ENCODE results near the gene CNTNAP4.

Gene CNTNAP4

DNA sequence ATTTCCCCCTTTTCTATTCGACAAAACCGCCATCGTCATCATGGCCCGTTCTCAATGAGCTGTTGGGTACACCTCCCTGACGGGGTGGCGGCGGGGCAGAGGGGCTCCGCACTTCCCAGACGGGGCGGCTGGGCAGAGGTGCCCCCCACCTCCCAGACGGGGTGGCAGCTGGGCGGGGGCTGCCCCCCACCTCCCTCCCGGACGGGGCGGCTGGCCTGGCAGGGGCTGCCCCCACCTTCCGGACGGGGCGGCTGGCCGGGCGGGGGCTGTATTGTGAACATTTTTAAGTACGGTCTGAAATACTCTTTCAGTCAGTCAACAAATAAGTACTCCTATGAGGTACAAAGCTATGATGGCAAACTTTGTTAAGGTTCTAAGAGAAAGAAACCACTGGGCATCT, 222.8 kb downstream of the CNTNAP4 start:
- Histone ChIP-seq H3K9me3 (ENCODE audit: low read length) (no peaks in the 10 kb centered on the region), H3K27ac (ENCODE audit: low read depth, low read length) (no peak overlapping the region), H3K9ac (ENCODE audit: low read length) (no peak overlapping the region), H3K4me3 (ENCODE audit: low read depth in 1 of 2, low read length in 2 of 2) (no peak overlapping the region), H3K4me1 (ENCODE audit: insufficient read depth, low read length) (no peaks in the 10 kb centered on the region), H3K36me3 (ENCODE audit: insufficient read depth, low read length) (no peaks in the 10 kb centered on the region), H3K27me3 (ENCODE audit: control insufficient read depth in 1 of 2, insufficient read depth in 2 of 2, low read length in 2 of 2) (no peaks in the 10 kb centered on the region)

- H3K4me1 ChIP-seq (ENCODE audit: insufficient read depth, low read length), result no peaks in the 10 kb centered on the region
- H3K4me3 ChIP-seq (ENCODE audit: low read depth in 1 of 2, low read length in 2 of 2), result no peak overlapping the region
- H3K9me3 ChIP-seq (ENCODE audit: low read length), result no peaks in the 10 kb centered on the region
- no peaks in the 10 kb centered on the region for H3K36me3 ChIP-seq (ENCODE audit: insufficient read depth, low read length)
- H3K27ac ChIP-seq (ENCODE audit: low read depth, low read length), result no peak overlapping the region
- no peak overlapping the region for H3K9ac ChIP-seq (ENCODE audit: low read length)
- no peaks in the 10 kb centered on the region for H3K27me3 ChIP-seq (ENCODE audit: control insufficient read depth in 1 of 2, insufficient read depth in 2 of 2, low read length in 2 of 2)
These were observed 224.9 kb downstream of the CNTNAP4 start for GRCh38 chr16:76502063-76502462.

DNA sequence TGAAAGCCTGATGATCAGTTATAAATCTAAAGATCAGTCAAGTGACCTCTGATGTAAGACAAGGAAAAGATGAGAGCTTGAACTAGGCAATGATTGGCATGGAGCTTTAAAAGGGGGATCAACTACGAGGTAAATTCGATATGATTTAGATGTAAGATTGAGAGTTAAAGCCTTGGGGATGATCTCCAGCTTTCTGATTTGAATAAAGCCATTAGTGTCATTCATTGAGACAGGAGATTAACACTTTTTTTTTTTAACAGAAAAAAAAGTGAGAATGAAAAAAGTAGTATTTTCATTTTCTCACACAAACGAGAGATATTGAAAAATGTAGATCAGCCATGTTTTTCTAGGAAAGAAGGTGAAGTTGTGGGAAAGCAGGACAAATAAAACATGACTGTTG, 225.4 kb downstream of the CNTNAP4 start:
- Histone ChIP-seq H3K36me3 (ENCODE audit: insufficient read depth, low read length) (no peaks in the 10 kb centered on the region), H3K4me3 (ENCODE audit: low read depth in 1 of 2, low read length in 2 of 2) (no peak overlapping the region), H3K27ac (ENCODE audit: low read depth, low read length) (no peak overlapping the region), H3K4me1 (ENCODE audit: insufficient read depth, low read length) (no peaks in the 10 kb centered on the region), H3K9me3 (ENCODE audit: low read length) (no peaks in the 10 kb centered on the region), H3K9ac (ENCODE audit: low read length) (no peak overlapping the region), H3K27me3 (ENCODE audit: control insufficient read depth in 1 of 2, insufficient read depth in 2 of 2, low read length in 2 of 2) (no peaks in the 10 kb centered on the region)

DNA sequence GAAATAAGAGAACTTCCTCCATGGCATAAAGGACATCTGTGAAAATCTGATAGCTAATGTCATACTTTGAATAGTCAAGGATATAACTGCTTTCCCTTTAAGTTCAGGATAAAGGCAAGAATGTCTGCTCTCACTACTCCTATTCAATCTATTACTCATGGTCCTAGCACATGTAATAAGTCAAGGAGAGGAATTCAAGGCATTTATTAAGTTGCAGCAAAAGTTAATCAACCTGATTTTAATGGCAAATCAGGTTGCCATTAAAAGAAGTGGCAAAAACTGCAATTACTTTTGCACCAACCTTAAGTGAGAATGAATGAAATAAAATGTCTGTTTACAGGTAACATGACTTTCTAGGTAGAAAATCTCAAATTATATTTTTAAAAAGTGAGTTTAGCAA, 225.9 kb downstream of the CNTNAP4 start:
- H3K36me3 ChIP-seq (ENCODE audit: insufficient read depth, low read length), result no peaks in the 10 kb centered on the region
- H3K27ac ChIP-seq (ENCODE audit: low read depth, low read length), result no peak overlapping the region
- no peaks in the 10 kb centered on the region for H3K27me3 ChIP-seq (ENCODE audit: control insufficient read depth in 1 of 2, insufficient read depth in 2 of 2, low read length in 2 of 2)
- no peaks in the 10 kb centered on the region for H3K4me1 ChIP-seq (ENCODE audit: insufficient read depth, low read length)
- H3K4me3 ChIP-seq (ENCODE audit: low read depth in 1 of 2, low read length in 2 of 2), result no peak overlapping the region
- H3K9me3 ChIP-seq (ENCODE audit: low read length), result no peaks in the 10 kb centered on the region
- H3K9ac ChIP-seq (ENCODE audit: low read length), result no peak overlapping the region

- no peaks in the 10 kb centered on the region for H3K36me3 ChIP-seq (ENCODE audit: insufficient read depth, low read length)
These were observed 234.0 kb downstream of the CNTNAP4 start for GRCh38 chr16:76511203-76511602.

DNA sequence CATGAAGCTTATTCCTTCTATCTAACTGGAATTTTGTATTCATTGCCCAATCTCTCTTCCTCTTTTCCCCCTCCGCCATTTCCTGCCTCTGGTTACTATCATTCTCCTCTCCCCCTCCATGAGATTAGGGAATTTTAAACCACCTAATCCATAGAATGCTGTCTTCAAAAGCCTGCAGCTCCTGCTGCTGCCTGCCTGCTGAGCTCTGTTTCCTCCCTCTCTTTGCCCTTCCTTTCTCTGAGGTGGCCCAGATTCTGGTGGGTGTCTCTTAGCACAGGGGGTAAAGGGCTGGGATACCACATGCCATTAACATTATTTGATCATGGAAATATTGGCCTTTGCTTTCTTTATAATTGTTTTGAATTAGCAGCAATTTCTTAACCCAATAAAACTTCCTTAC, 241.6 kb downstream of the CNTNAP4 start:
- Histone ChIP-seq H3K4me3 (ENCODE audit: low read depth in 1 of 2, low read length in 2 of 2) (no peak overlapping the region), H3K27me3 (ENCODE audit: control insufficient read depth in 1 of 2, insufficient read depth in 2 of 2, low read length in 2 of 2) (no peaks in the 10 kb centered on the region), H3K4me1 (ENCODE audit: insufficient read depth, low read length) (no peaks in the 10 kb centered on the region)

More at GRCh38 chr16:76511203-76511602, 234.0 kb downstream of the CNTNAP4 start:
- no peaks in the 10 kb centered on the region for H3K9me3 ChIP-seq (ENCODE audit: low read length)
- no peak overlapping the region for H3K27ac ChIP-seq (ENCODE audit: low read depth, low read length)
- H3K4me3 ChIP-seq (ENCODE audit: low read depth in 1 of 2, low read length in 2 of 2), result no peak overlapping the region
- H3K27me3 ChIP-seq (ENCODE audit: control insufficient read depth in 1 of 2, insufficient read depth in 2 of 2, low read length in 2 of 2), result no peaks in the 10 kb centered on the region
- no peaks in the 10 kb centered on the region for H3K4me1 ChIP-seq (ENCODE audit: insufficient read depth, low read length)
- no peak overlapping the region for H3K9ac ChIP-seq (ENCODE audit: low read length)

DNA sequence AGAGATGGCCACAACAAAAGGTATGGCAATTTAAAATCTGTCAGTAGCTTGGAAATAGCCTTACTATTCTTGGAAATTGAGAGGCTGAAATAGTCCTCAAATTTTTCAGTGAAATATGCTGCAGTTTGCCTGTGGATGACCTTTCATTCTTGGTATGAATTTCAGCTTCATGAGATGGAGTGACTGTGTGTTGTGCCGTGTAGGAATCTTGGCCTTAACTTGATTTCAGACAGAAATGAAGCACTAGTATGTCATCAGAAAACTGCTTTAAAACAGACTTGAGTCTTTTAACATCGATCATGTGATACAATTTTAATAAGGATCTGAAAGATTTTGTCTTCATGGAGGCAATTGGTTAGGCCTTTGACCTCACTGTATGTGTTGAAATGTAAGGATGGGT, 247.2 kb downstream of the CNTNAP4 start:
- H3K4me1 ChIP-seq (ENCODE audit: insufficient read depth, low read length), result no peaks in the 10 kb centered on the region
- no peaks in the 10 kb centered on the region for H3K9me3 ChIP-seq (ENCODE audit: low read length)
- H3K4me3 ChIP-seq (ENCODE audit: low read depth in 1 of 2, low read length in 2 of 2), result no peak overlapping the region
- no peak overlapping the region for H3K27ac ChIP-seq (ENCODE audit: low read depth, low read length)
- H3K36me3 ChIP-seq (ENCODE audit: insufficient read depth, low read length), result no peaks in the 10 kb centered on the region
- no peak overlapping the region for H3K9ac ChIP-seq (ENCODE audit: low read length)
- no peaks in the 10 kb centered on the region for H3K27me3 ChIP-seq (ENCODE audit: control insufficient read depth in 1 of 2, insufficient read depth in 2 of 2, low read length in 2 of 2)

More for the DNA sequence above, 241.6 kb downstream of the CNTNAP4 start:
- H3K36me3 ChIP-seq (ENCODE audit: insufficient read depth, low read length), result no peaks in the 10 kb centered on the region
- no peaks in the 10 kb centered on the region for H3K9me3 ChIP-seq (ENCODE audit: low read length)
- H3K9ac ChIP-seq (ENCODE audit: low read length), result no peak overlapping the region
- H3K27ac ChIP-seq (ENCODE audit: low read depth, low read length), result no peak overlapping the region

DNA sequence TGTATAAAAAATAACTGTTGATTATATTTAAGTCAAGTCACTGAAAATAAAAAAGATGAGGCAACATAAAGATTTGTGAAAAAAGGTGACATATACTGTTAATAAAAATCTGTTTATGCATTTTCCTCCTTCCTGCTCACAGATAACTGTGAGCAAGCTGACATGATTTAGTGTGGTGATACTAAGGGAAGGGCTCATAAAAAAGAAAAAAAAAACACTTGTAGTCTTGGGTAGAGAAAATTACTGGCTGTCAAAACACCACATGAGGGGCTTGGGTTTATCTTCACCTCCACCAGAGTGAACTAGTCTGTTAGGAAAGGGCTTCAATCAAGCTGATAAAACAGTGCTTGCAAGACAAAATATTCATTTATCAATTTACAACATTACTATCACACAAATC, 247.6 kb downstream of the CNTNAP4 start:
- no peaks in the 10 kb centered on the region for H3K27me3 ChIP-seq (ENCODE audit: control insufficient read depth in 1 of 2, insufficient read depth in 2 of 2, low read length in 2 of 2)
- H3K36me3 ChIP-seq (ENCODE audit: insufficient read depth, low read length), result no peaks in the 10 kb centered on the region
- no peaks in the 10 kb centered on the region for H3K9me3 ChIP-seq (ENCODE audit: low read length)
- H3K9ac ChIP-seq (ENCODE audit: low read length), result no peak overlapping the region
- H3K4me1 ChIP-seq (ENCODE audit: insufficient read depth, low read length), result no peaks in the 10 kb centered on the region
- no peak overlapping the region for H3K27ac ChIP-seq (ENCODE audit: low read depth, low read length)
- no peak overlapping the region for H3K4me3 ChIP-seq (ENCODE audit: low read depth in 1 of 2, low read length in 2 of 2)

GRCh38 chr16:76527244-76527643, 250.0 kb downstream of the CNTNAP4 start:
- no peak overlapping the region for H3K9ac ChIP-seq (ENCODE audit: low read length)
- H3K27me3 ChIP-seq (ENCODE audit: control insufficient read depth in 1 of 2, insufficient read depth in 2 of 2, low read length in 2 of 2), result no peaks in the 10 kb centered on the region
- H3K27ac ChIP-seq (ENCODE audit: low read depth, low read length), result no peak overlapping the region
- no peaks in the 10 kb centered on the region for H3K4me1 ChIP-seq (ENCODE audit: insufficient read depth, low read length)
- H3K36me3 ChIP-seq (ENCODE audit: insufficient read depth, low read length), result no peaks in the 10 kb centered on the region
- H3K4me3 ChIP-seq (ENCODE audit: low read depth in 1 of 2, low read length in 2 of 2), result no peak overlapping the region
- no peaks in the 10 kb centered on the region for H3K9me3 ChIP-seq (ENCODE audit: low read length)

GRCh38 chr16:76529120-76529519, 251.9 kb downstream of the CNTNAP4 start:
- Histone ChIP-seq H3K4me1 (ENCODE audit: insufficient read depth, low read length) (no peaks in the 10 kb centered on the region), H3K36me3 (ENCODE audit: insufficient read depth, low read length) (no peaks in the 10 kb centered on the region), H3K4me3 (ENCODE audit: low read depth in 1 of 2, low read length in 2 of 2) (no peak overlapping the region)

GRCh38 chr16:76531236-76531635, 254.0 kb downstream of the CNTNAP4 start:
- no peak overlapping the region for H3K4me3 ChIP-seq (ENCODE audit: low read depth in 1 of 2, low read length in 2 of 2)

More at GRCh38 chr16:76529120-76529519, 251.9 kb downstream of the CNTNAP4 start:
- no peaks in the 10 kb centered on the region for H3K27me3 ChIP-seq (ENCODE audit: control insufficient read depth in 1 of 2, insufficient read depth in 2 of 2, low read length in 2 of 2)
- no peak overlapping the region for H3K9ac ChIP-seq (ENCODE audit: low read length)
- no peak overlapping the region for H3K27ac ChIP-seq (ENCODE audit: low read depth, low read length)
- no peaks in the 10 kb centered on the region for H3K9me3 ChIP-seq (ENCODE audit: low read length)

DNA sequence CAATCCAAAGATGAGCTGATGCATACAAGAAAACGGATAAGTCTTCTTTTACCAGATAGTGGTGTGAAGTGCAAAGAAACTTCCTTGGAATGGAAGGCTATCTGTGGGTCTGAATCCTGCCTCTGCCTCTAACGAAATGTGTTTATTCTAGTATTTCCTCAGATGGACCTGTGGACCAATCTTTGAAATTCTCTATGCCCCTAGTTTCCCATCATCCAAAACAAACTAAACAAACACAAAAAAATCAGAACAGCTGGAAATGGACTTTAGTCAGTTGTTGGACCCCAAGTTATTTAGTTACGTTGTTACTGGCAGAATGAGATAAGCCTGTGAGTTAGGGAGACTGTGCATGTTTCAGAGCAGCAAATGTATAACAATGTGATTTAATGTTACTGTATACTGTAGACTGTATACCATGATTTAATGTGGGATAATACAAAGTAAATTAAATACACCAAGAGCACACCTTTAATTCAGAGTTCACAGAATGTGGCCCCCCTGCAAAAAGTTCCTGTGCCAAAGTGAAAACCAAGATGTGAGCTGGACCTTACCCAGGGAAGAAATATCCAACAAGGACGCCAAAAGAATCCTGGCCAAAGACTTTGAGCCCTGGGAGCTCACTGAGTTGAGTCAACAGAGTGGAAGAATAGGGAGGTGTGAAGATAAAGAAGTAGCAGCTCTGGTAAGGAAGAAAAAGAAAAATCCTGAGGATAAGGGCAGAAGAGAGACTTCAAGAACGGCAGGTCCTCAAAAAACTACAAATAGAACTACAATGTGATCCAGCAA, 255.2 kb downstream of the CNTNAP4 start:
- Histone ChIP-seq H3K36me3 (ENCODE audit: insufficient read depth, low read length) (no peaks in the 10 kb centered on the region), H3K27me3 (ENCODE audit: control insufficient read depth in 1 of 2, insufficient read depth in 2 of 2, low read length in 2 of 2) (no peaks in the 10 kb centered on the region), H3K27ac (ENCODE audit: low read depth, low read length) (no peak overlapping the region), H3K9me3 (ENCODE audit: low read length) (no peaks in the 10 kb centered on the region), H3K4me3 (ENCODE audit: low read depth in 1 of 2, low read length in 2 of 2) (no peak overlapping the region), H3K9ac (ENCODE audit: low read length) (no peak overlapping the region), H3K4me1 (ENCODE audit: insufficient read depth, low read length) (no peaks in the 10 kb centered on the region)

More at GRCh38 chr16:76531236-76531635, 254.0 kb downstream of the CNTNAP4 start:
- no peaks in the 10 kb centered on the region for H3K36me3 ChIP-seq (ENCODE audit: insufficient read depth, low read length)
- H3K27me3 ChIP-seq (ENCODE audit: control insufficient read depth in 1 of 2, insufficient read depth in 2 of 2, low read length in 2 of 2), result no peaks in the 10 kb centered on the region
- H3K9ac ChIP-seq (ENCODE audit: low read length), result no peak overlapping the region
- H3K9me3 ChIP-seq (ENCODE audit: low read length), result no peaks in the 10 kb centered on the region
- no peaks in the 10 kb centered on the region for H3K4me1 ChIP-seq (ENCODE audit: insufficient read depth, low read length)
- H3K27ac ChIP-seq (ENCODE audit: low read depth, low read length), result no peak overlapping the region
